Measurements from ENCODE around the gene ENO1.

ENO1 gene

GRCh38 chr1:8844501-8845006 is 33.9 kb downstream of the ENO1 start:
- no peak overlapping the region for H3K4me2 ChIP-seq (ENCODE audit: insufficient read depth, low read length)
- no peak overlapping the region for H2AFZ ChIP-seq (ENCODE audit: low read depth, low read length)
- H3K36me3 ChIP-seq (ENCODE audit: insufficient read depth, low read length), result no peaks in the 10 kb centered on the region
- H3K79me2 ChIP-seq (ENCODE audit: insufficient read depth, low read length), result no peaks in the 10 kb centered on the region
- no peak overlapping the region for H3K27ac ChIP-seq (ENCODE audit: low read length)
- DNase-seq, result no peak
- H4K20me1 ChIP-seq (ENCODE audit: insufficient read depth, low read length), result peaks cover 7% of the 10 kb centered on the region
- TF ChIP-seq EZH2 (IDR thresholded peaks at IDR 0.05; ENCODE audit: borderline replicate concordance, low read depth, low read length, severe bottlenecking), result no peak
- no peak for TF ChIP-seq CTCF (IDR thresholded peaks at IDR 0.05; ENCODE audit: borderline replicate concordance, extremely low read depth, low read length, poor library complexity, severe bottlenecking)
- no peak for ATAC-seq (ENCODE audit: insufficient read depth, low read depth)
- H3K4me1 ChIP-seq (ENCODE audit: insufficient read depth, low read length), result peaks cover 19% of the 10 kb centered on the region
- no peak overlapping the region for H3K4me3 ChIP-seq (ENCODE audit: low read depth in 1 of 2, low read length in 2 of 2)
- H3K9ac ChIP-seq (ENCODE audit: low read depth, low read length), result no peak overlapping the region
- H3K27me3 ChIP-seq (ENCODE audit: insufficient read depth, low read length, poor library complexity), result peaks cover 3% of the 10 kb centered on the region
- H3K9me3 ChIP-seq (ENCODE audit: insufficient read depth, low read length, severe bottlenecking), result no peaks in the 10 kb centered on the region

GRCh38 chr1:8841395-8841794 is 37.1 kb downstream of the ENO1 start:
- Histone ChIP-seq H4K20me1 (ENCODE audit: insufficient read depth, low read length) (no peaks in the 10 kb centered on the region), H3K4me3 (ENCODE audit: low read depth in 1 of 2, low read length in 2 of 2) (no peak overlapping the region), H3K4me1 (ENCODE audit: insufficient read depth, low read length) (no peaks in the 10 kb centered on the region), H3K27ac (ENCODE audit: low read length) (no peak overlapping the region), H2AFZ (ENCODE audit: low read depth, low read length) (no peak overlapping the region), H3K27me3 (ENCODE audit: insufficient read depth, low read length, poor library complexity) (peaks cover 11% of the 10 kb centered on the region), H3K9me3 (ENCODE audit: insufficient read depth, low read length, severe bottlenecking) (no peaks in the 10 kb centered on the region), H3K36me3 (ENCODE audit: insufficient read depth, low read length) (no peaks in the 10 kb centered on the region), H3K9ac (ENCODE audit: low read depth, low read length) (no peak overlapping the region), H3K4me2 (ENCODE audit: insufficient read depth, low read length) (no peak overlapping the region), H3K79me2 (ENCODE audit: insufficient read depth, low read length) (no peaks in the 10 kb centered on the region)
- ATAC-seq (ENCODE audit: insufficient read depth, low read depth), result no peak
- no peak for DNase-seq
- no peak for TF ChIP-seq EZH2 (IDR thresholded peaks at IDR 0.05; ENCODE audit: borderline replicate concordance, low read depth, low read length, severe bottlenecking)

GRCh38 chr1:8839990-8840389 is 38.5 kb downstream of the ENO1 start:
- Histone ChIP-seq H3K27ac (ENCODE audit: low read length) (no peak overlapping the region), H3K27me3 (ENCODE audit: insufficient read depth, low read length, poor library complexity) (peaks cover 11% of the 10 kb centered on the region), H3K4me2 (ENCODE audit: insufficient read depth, low read length) (no peak overlapping the region), H3K9ac (ENCODE audit: low read depth, low read length) (no peak overlapping the region), H3K36me3 (ENCODE audit: insufficient read depth, low read length) (no peaks in the 10 kb centered on the region), H2AFZ (ENCODE audit: low read depth, low read length) (no peak overlapping the region), H3K79me2 (ENCODE audit: insufficient read depth, low read length) (no peaks in the 10 kb centered on the region), H3K4me3 (ENCODE audit: low read depth in 1 of 2, low read length in 2 of 2) (no peak overlapping the region), H3K9me3 (ENCODE audit: insufficient read depth, low read length, severe bottlenecking) (no peaks in the 10 kb centered on the region), H4K20me1 (ENCODE audit: insufficient read depth, low read length) (no peaks in the 10 kb centered on the region), H3K4me1 (ENCODE audit: insufficient read depth, low read length) (no peaks in the 10 kb centered on the region)
- DNase-seq (no peak), ATAC-seq (ENCODE audit: insufficient read depth, low read depth) (no peak)
- TF ChIP-seq CTCF (IDR thresholded peaks at IDR 0.05; ENCODE audit: borderline replicate concordance, extremely low read depth, low read length, poor library complexity, severe bottlenecking) (no peak), EZH2 (IDR thresholded peaks at IDR 0.05; ENCODE audit: borderline replicate concordance, low read depth, low read length, severe bottlenecking) (no peak)

- no peak overlapping the region for H2AFZ ChIP-seq (ENCODE audit: low read depth, low read length)
- no peak overlapping the region for H3K4me2 ChIP-seq (ENCODE audit: insufficient read depth, low read length)
- ATAC-seq (ENCODE audit: insufficient read depth, low read depth) (no peak), DNase-seq (no peak)
- H3K79me2 ChIP-seq (ENCODE audit: insufficient read depth, low read length), result no peaks in the 10 kb centered on the region
- TF ChIP-seq EZH2 (IDR thresholded peaks at IDR 0.05; ENCODE audit: borderline replicate concordance, low read depth, low read length, severe bottlenecking) (no peak), CTCF (IDR thresholded peaks at IDR 0.05; ENCODE audit: borderline replicate concordance, extremely low read depth, low read length, poor library complexity, severe bottlenecking) (no peak)
- no peak overlapping the region for H3K9ac ChIP-seq (ENCODE audit: low read depth, low read length)
- no peaks in the 10 kb centered on the region for H3K9me3 ChIP-seq (ENCODE audit: insufficient read depth, low read length, severe bottlenecking)
- no peaks in the 10 kb centered on the region for H4K20me1 ChIP-seq (ENCODE audit: insufficient read depth, low read length)
- no peak overlapping the region for H3K4me3 ChIP-seq (ENCODE audit: low read depth in 1 of 2, low read length in 2 of 2)
- no peak overlapping the region for H3K27ac ChIP-seq (ENCODE audit: low read length)
- no peaks in the 10 kb centered on the region for H3K4me1 ChIP-seq (ENCODE audit: insufficient read depth, low read length)
- no peaks in the 10 kb centered on the region for H3K36me3 ChIP-seq (ENCODE audit: insufficient read depth, low read length)
- H3K27me3 ChIP-seq (ENCODE audit: insufficient read depth, low read length, poor library complexity), result peaks cover 8% of the 10 kb centered on the region
These were observed 42.4 kb downstream of the ENO1 start for GRCh38 chr1:8835941-8836643.

Measured in DND-41 (cell line).